ENCODE measurements around the gene COX7B2.
A peak's percentile ranks its signal among the peaks of the same experiment; 100 is the strongest.

Gene COX7B2

DNA sequence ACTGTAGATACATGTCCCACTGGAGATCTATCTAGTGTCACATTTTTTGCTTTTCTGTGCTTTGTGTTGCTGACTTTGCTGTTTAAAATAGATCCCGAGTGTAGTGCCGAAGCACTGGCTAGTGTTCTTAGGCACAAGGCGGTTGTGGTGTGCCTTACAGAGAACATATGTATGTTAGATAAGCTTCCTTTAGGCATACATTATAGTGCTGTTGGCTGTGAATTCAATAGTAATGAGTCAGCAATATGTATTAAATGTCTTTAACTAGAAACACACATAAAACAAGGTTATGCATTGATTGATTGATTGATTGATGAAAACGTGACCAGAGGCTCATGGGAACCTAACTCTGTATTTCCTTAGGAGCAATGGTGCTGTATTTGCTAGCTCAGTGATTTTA is 56.2 kb downstream of the COX7B2 start:
- Mint-ChIP-seq H3K4me3 (no peak overlapping the region), H3K27ac (no peak overlapping the region), H3K9me3 (no peaks in the 10 kb centered on the region), H3K4me1 (ENCODE audit: low read depth) (no peaks in the 10 kb centered on the region), H3K36me3 (ENCODE audit: low read depth) (no peaks in the 10 kb centered on the region), H3K27me3 (ENCODE audit: low read depth) (no peaks in the 10 kb centered on the region)
- DNase-seq (ENCODE audit: low spot score), result no peak

DNA sequence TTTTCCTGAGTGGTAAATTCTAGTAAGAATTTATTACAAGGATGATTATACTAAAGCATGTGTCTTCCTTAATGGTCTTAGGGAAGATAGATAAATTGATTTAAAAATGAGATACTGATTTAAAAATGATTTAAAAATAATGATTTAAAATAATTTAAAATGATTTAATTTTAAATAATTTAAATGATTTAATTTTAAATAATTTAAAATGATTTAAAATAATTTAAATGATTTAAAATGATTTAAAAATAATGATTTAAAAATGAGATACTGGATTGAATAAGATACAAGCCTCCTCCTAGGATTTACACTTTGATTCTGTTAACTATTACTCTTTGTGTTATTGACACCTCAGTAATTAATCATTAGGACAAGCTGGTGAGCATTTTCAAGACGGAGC is 59.0 kb downstream of the COX7B2 start:
- H3K4me3 Mint-ChIP-seq, result no peak overlapping the region
- no peak overlapping the region for H3K27ac Mint-ChIP-seq
- DNase-seq (ENCODE audit: low spot score), result no peak
- H3K9me3 Mint-ChIP-seq, result no peaks in the 10 kb centered on the region
- peaks cover 2% of the 10 kb centered on the region for H3K27me3 Mint-ChIP-seq (ENCODE audit: low read depth)
- no peaks in the 10 kb centered on the region for H3K4me1 Mint-ChIP-seq (ENCODE audit: low read depth)
- H3K36me3 Mint-ChIP-seq (ENCODE audit: low read depth), result no peaks in the 10 kb centered on the region

- Mint-ChIP-seq H3K27me3 (ENCODE audit: low read depth) (peaks cover 2% of the 10 kb centered on the region), H3K9me3 (no peaks in the 10 kb centered on the region), H3K4me1 (ENCODE audit: low read depth) (no peaks in the 10 kb centered on the region), H3K4me3 (no peak overlapping the region), H3K36me3 (ENCODE audit: low read depth) (no peaks in the 10 kb centered on the region), H3K27ac (no peak overlapping the region)
- peak; percentile 10 for DNase-seq (ENCODE audit: low spot score)
Measured at GRCh38 chr4:46844325-46844917, 64.6 kb downstream of the COX7B2 start.

DNA sequence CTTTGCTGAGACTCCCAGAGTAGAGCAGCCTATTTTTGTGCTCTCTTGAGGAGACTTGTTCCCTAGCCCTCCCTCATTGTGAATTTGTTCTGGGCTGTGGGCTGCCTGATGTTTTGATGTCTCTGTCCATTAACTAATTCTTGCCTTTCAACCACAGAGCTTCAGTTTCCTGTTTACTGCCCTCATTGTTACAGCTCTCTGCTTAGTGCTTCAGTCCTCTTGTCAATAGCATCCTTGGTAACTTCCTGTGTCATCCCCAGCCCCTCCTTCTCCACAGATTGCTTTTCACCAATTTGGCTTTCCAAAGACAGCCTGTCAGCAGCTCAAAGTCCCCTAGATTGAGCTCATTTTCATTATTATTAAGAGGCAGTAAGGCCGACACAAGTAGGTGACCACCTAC is 69.9 kb downstream of the COX7B2 start:
- H3K4me1 Mint-ChIP-seq (ENCODE audit: low read depth), result no peaks in the 10 kb centered on the region
- no peaks in the 10 kb centered on the region for H3K27me3 Mint-ChIP-seq (ENCODE audit: low read depth)
- H3K36me3 Mint-ChIP-seq (ENCODE audit: low read depth), result no peaks in the 10 kb centered on the region
- no peak overlapping the region for H3K27ac Mint-ChIP-seq
- DNase-seq (ENCODE audit: low spot score), result no peak
- no peak overlapping the region for H3K4me3 Mint-ChIP-seq
- no peaks in the 10 kb centered on the region for H3K9me3 Mint-ChIP-seq

GRCh38 chr4:46837639-46838038 is 71.4 kb downstream of the COX7B2 start:
- H3K27me3 Mint-ChIP-seq (ENCODE audit: low read depth), result no peaks in the 10 kb centered on the region
- H3K36me3 Mint-ChIP-seq (ENCODE audit: low read depth), result no peaks in the 10 kb centered on the region
- no peak overlapping the region for H3K27ac Mint-ChIP-seq
- no peak overlapping the region for H3K4me3 Mint-ChIP-seq
- no peak for DNase-seq (ENCODE audit: low spot score)
- no peaks in the 10 kb centered on the region for H3K9me3 Mint-ChIP-seq
- H3K4me1 Mint-ChIP-seq (ENCODE audit: low read depth), result no peaks in the 10 kb centered on the region

DNA sequence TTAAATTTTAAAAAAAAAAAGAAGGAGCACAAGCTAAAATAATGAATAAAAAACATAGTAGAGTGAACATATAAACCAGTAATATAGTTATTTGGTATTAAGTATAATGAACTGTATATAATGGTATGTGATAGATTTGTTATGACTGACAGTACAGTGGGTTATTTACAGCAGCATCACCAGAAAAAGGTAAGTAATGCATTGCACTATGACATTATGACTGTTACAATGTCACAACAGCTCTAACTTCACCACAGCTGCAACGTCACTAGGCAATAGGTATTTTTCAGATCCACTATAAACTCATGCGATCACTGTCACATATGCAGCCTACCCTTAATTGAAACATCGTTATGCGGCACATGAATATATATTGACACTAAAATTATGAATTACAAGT is 72.5 kb downstream of the COX7B2 start:
- Mint-ChIP-seq H3K4me1 (ENCODE audit: low read depth) (no peaks in the 10 kb centered on the region), H3K36me3 (ENCODE audit: low read depth) (no peaks in the 10 kb centered on the region), H3K27me3 (ENCODE audit: low read depth) (no peaks in the 10 kb centered on the region), H3K4me3 (no peak overlapping the region), H3K9me3 (peaks cover 6% of the 10 kb centered on the region), H3K27ac (no peak overlapping the region)
- DNase-seq (ENCODE audit: low spot score), result no peak

DNA sequence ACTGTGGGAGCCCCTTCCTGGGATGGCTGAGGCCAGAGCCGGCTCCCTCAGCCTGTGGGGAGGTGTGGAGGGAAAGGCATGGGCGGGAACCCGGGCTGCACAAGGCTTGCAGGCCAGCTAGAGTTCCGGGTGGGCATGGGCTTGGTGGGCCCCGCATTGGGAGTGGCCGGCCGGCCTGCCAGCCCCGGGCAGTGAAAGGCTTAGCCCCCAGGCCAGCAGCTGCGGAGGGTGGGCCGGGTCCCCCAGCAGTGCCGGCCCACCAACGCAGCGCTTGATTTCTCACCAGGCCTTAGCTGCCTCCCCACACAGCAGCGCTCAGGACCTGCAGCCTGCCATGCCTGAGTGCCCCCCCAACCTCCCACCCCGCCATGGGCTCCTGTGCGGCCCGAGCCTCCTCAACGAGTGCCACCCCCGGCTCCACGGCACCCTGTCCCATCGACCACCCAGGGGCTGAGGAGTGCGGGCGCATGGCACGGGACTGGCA is 78.0 kb downstream of the COX7B2 start:
- Mint-ChIP-seq H3K4me1 (ENCODE audit: low read depth) (no peaks in the 10 kb centered on the region), H3K9me3 (peaks cover 13% of the 10 kb centered on the region), H3K27ac (no peak overlapping the region), H3K36me3 (ENCODE audit: low read depth) (no peaks in the 10 kb centered on the region), H3K27me3 (ENCODE audit: low read depth) (no peaks in the 10 kb centered on the region), H3K4me3 (no peak overlapping the region)
- DNase-seq (ENCODE audit: low spot score), result no peak

GRCh38 chr4:46820154-46820553 is 88.9 kb downstream of the COX7B2 start:
- DNase-seq (ENCODE audit: low spot score), result no peak
- Mint-ChIP-seq H3K4me3 (no peak overlapping the region), H3K4me1 (ENCODE audit: low read depth) (no peaks in the 10 kb centered on the region), H3K27ac (no peak overlapping the region), H3K9me3 (peaks cover 6% of the 10 kb centered on the region), H3K36me3 (ENCODE audit: low read depth) (no peaks in the 10 kb centered on the region), H3K27me3 (ENCODE audit: low read depth) (no peaks in the 10 kb centered on the region)

GRCh38 chr4:46819095-46819494 is 90.0 kb downstream of the COX7B2 start:
- Mint-ChIP-seq H3K27ac (no peak overlapping the region), H3K36me3 (ENCODE audit: low read depth) (no peaks in the 10 kb centered on the region), H3K4me3 (no peak overlapping the region), H3K9me3 (no peaks in the 10 kb centered on the region), H3K4me1 (ENCODE audit: low read depth) (no peaks in the 10 kb centered on the region), H3K27me3 (ENCODE audit: low read depth) (no peaks in the 10 kb centered on the region)
- DNase-seq (ENCODE audit: low spot score), result no peak

GRCh38 chr4:46818604-46819003 is 90.4 kb downstream of the COX7B2 start:
- DNase-seq (ENCODE audit: low spot score), result no peak
- Mint-ChIP-seq H3K27ac (no peak overlapping the region), H3K36me3 (ENCODE audit: low read depth) (no peaks in the 10 kb centered on the region), H3K9me3 (no peaks in the 10 kb centered on the region), H3K4me1 (ENCODE audit: low read depth) (no peaks in the 10 kb centered on the region), H3K27me3 (ENCODE audit: low read depth) (no peaks in the 10 kb centered on the region), H3K4me3 (no peak overlapping the region)

GRCh38 chr4:46817806-46818205 is 91.2 kb downstream of the COX7B2 start:
- Mint-ChIP-seq H3K27ac (no peak overlapping the region), H3K9me3 (peaks cover 3% of the 10 kb centered on the region), H3K4me1 (ENCODE audit: low read depth) (no peaks in the 10 kb centered on the region), H3K27me3 (ENCODE audit: low read depth) (no peaks in the 10 kb centered on the region), H3K4me3 (no peak overlapping the region), H3K36me3 (ENCODE audit: low read depth) (no peaks in the 10 kb centered on the region)
- DNase-seq (ENCODE audit: low spot score), result no peak

- H3K4me1 Mint-ChIP-seq (ENCODE audit: low read depth), result no peaks in the 10 kb centered on the region
Measured at GRCh38 chr4:46804781-46805413, 104.1 kb downstream of the COX7B2 start.

DNA sequence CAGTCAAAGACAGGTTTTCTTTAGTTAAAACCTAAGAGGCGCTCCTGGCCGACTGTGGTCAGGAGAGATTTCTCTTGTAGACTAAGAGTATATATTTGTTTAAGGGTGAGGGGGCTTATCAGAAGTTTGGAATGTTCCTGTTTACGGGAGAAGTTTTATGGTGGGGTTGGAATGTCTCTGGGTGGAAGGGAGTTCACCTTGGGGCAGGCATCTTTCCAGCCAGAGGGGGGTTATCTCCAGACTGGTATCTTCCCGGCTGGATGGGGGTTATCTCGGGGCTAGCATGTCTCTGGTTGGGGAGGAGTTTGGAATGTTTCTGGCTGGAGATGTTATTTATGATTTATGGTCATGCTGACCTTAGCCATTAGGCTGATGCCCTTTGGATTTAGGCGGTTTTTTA is 116.0 kb downstream of the COX7B2 start:
- no peaks in the 10 kb centered on the region for H3K36me3 Mint-ChIP-seq (ENCODE audit: low read depth)
- H3K27me3 Mint-ChIP-seq (ENCODE audit: low read depth), result no peaks in the 10 kb centered on the region
- H3K4me1 Mint-ChIP-seq (ENCODE audit: low read depth), result no peaks in the 10 kb centered on the region
- DNase-seq (ENCODE audit: low spot score), result no peak
- no peak overlapping the region for H3K27ac Mint-ChIP-seq
- peaks cover 13% of the 10 kb centered on the region for H3K9me3 Mint-ChIP-seq
- H3K4me3 Mint-ChIP-seq, result no peak overlapping the region

More at GRCh38 chr4:46804781-46805413, 104.1 kb downstream of the COX7B2 start:
- Mint-ChIP-seq H3K27ac (no peak overlapping the region), H3K4me3 (no peak overlapping the region), H3K9me3 (no peaks in the 10 kb centered on the region), H3K36me3 (ENCODE audit: low read depth) (no peaks in the 10 kb centered on the region), H3K27me3 (ENCODE audit: low read depth) (no peaks in the 10 kb centered on the region)
- DNase-seq (ENCODE audit: low spot score), result no peak

DNA sequence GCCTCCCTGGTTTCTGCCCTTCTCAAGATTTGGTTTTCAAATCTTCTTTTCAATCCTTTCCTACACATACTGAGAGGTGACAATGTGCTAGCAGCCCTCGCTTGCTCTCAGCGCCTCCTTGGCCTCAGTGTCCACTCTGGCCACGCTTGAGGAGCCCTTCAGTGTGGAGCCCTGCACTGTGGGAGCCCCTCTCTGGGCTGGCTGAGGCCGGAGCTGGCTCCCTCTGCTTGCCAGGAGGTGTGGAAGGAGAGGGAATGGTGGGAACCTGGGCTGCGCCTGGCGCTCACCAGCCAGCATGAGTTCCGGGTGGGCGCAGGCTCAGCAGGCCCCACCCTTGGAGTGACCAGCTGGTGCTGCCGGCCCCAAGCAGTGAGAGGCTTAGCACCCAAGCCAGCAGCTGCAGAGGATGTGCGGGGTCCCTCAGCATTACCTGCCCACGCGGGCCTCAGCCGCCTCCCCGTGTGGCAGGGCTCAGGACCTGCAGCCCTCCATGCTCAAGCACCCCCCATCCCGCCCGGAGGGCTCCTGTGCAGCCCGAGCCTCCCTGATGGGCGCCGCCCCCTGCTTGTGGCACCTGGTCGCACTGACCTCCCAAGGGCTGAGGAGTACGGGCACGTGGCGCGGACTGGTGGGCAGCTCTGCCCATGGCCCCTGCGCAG is 127.5 kb downstream of the COX7B2 start:
- H3K4me1 Mint-ChIP-seq (ENCODE audit: low read depth), result no peaks in the 10 kb centered on the region
- no peaks in the 10 kb centered on the region for H3K36me3 Mint-ChIP-seq (ENCODE audit: low read depth)
- no peak overlapping the region for H3K4me3 Mint-ChIP-seq
- H3K9me3 Mint-ChIP-seq, result peaks cover 14% of the 10 kb centered on the region
- no peaks in the 10 kb centered on the region for H3K27me3 Mint-ChIP-seq (ENCODE audit: low read depth)
- no peak overlapping the region for H3K27ac Mint-ChIP-seq
- no peak for DNase-seq (ENCODE audit: low spot score)

Data from T-helper 2 cell treated with Interferon-gamma antibody and Interleukin-4, amounts not matched to agents 5 μg/mL and 100 μg/mL, for 36 hours (primary cell).